ENCODE results near the gene NPAS3.
A peak's percentile ranks its signal among the peaks of the same experiment; 100 is the strongest.

NPAS3 gene

DNA sequence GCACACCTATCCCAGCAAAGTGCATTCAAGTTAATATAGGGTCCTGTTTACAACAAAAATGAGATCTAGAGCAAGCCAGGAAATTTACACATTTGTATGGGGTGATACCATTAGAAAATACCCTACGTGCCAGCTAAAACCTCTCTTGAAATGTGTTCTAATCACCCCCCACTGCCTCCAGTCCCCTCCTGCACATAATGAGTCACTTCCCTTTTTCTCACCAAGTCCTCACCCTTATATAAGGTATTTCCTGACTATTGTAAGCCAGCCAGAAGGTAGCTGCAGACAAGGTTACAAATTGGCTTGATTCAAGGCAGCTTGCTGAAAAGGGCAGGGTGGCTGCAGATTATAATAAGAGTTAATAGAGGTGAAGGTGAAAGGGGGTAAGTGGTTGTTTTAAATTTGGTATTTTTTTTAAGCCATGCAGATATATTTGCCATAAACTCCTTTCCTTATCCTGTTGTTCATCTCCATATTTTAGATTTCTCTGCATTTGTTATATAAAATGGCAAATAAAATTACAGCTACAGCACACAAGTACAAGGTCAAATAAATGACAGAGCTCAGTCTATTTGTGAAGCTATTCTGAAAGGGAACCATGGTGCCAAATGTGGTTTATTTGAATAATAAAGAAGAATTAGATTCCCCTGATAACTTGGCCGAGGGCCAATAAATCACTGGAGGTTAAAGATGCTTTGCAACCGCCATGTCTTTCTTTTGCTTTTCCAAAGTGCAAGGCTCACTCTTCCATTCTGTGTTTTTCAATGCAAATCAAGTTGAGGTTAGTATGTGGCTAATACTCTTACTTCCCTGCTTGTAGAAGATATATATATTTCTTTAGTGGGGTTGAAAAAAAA is 626.3 kb downstream of the NPAS3 start:
- Histone ChIP-seq H3K9ac (ENCODE audit: low read length in 2 of 2) (no peak overlapping the region), H3K27ac (ENCODE audit: low read length) (no peak overlapping the region), H3K4me3 (ENCODE audit: low read length in 2 of 2) (no peak overlapping the region), H3K4me1 (ENCODE audit: control insufficient read depth, insufficient read depth, low read length) (no peaks in the 10 kb centered on the region), H3K36me3 (ENCODE audit: control insufficient read depth in 2 of 2, insufficient read depth in 2 of 2, low read length in 2 of 2) (no peaks in the 10 kb centered on the region), H3K9me3 (ENCODE audit: control insufficient read depth in 2 of 2, low read length in 2 of 2) (no peaks in the 10 kb centered on the region), H3K27me3 (ENCODE audit: control insufficient read depth in 1 of 2, insufficient read depth in 2 of 2, low read length in 2 of 2) (no peaks in the 10 kb centered on the region)

DNA sequence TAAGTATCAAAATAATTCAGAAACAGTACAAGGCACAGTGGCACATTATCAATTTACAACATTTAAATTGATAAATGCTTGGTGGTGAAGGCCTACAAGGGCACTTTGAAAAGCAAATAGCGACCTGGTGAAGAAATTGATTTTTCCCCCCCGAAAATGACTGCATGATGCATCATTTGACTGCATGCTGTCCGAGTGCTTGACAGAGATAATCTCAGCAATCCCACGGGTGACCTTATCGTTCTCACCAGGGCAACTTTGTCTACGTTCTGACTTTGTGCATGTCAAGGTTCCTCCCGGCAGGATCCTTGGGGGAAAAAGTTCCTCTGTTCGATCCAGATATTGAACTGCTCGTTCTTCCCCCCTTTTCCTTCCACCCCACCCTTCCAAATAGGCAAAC is 627.4 kb downstream of the NPAS3 start:
- H3K9ac ChIP-seq (ENCODE audit: low read length in 2 of 2): no peak overlapping the region
- H3K27ac ChIP-seq (ENCODE audit: low read length): no peak overlapping the region
- H3K4me3 ChIP-seq (ENCODE audit: low read length in 2 of 2): no peak overlapping the region
- no peaks in the 10 kb centered on the region for H3K4me1 ChIP-seq (ENCODE audit: control insufficient read depth, insufficient read depth, low read length)
- no peaks in the 10 kb centered on the region for H3K9me3 ChIP-seq (ENCODE audit: control insufficient read depth in 2 of 2, low read length in 2 of 2)
- no peaks in the 10 kb centered on the region for H3K36me3 ChIP-seq (ENCODE audit: control insufficient read depth in 2 of 2, insufficient read depth in 2 of 2, low read length in 2 of 2)
- H3K27me3 ChIP-seq (ENCODE audit: control insufficient read depth in 1 of 2, insufficient read depth in 2 of 2, low read length in 2 of 2): no peaks in the 10 kb centered on the region

DNA sequence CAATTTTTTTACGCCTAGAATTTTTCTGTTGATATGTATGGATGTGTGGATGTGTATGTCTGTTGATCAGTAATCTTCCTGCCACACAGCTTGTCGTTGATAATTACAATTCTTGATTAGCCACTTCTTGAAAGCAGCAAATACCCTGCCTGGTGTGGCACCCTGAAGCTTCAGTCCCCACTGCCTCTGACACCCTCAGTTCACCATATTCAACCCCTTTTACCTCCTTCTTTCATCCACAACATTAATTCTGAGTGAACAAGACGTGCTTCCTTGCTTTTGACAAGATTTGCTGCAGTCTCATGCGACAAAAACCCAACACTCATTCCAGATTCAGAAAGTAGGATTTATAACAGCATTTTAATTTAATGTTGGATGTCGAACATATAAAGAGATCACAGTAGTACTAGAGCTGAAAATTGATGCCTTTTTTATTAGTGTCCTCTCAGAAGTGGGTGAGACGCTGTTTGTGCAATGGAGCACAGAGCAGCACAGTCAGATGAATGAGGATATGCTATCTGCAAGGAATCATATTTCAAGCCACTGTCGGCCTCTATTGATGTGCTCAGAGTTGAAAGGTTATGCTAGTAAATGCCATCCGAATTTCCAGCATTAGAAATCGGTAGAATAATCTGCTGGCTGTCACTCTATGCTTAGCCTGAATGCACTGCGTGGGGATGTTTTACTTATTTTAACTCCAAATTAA is 628.5 kb downstream of the NPAS3 start:
- no peaks in the 10 kb centered on the region for H3K36me3 ChIP-seq (ENCODE audit: control insufficient read depth in 2 of 2, insufficient read depth in 2 of 2, low read length in 2 of 2)
- H3K9ac ChIP-seq (ENCODE audit: low read length in 2 of 2): no peak overlapping the region
- H3K4me3 ChIP-seq (ENCODE audit: low read length in 2 of 2): no peak overlapping the region
- H3K4me1 ChIP-seq (ENCODE audit: control insufficient read depth, insufficient read depth, low read length): no peaks in the 10 kb centered on the region
- no peaks in the 10 kb centered on the region for H3K27me3 ChIP-seq (ENCODE audit: control insufficient read depth in 1 of 2, insufficient read depth in 2 of 2, low read length in 2 of 2)
- H3K9me3 ChIP-seq (ENCODE audit: control insufficient read depth in 2 of 2, low read length in 2 of 2): no peaks in the 10 kb centered on the region
- no peak overlapping the region for H3K27ac ChIP-seq (ENCODE audit: low read length)

DNA sequence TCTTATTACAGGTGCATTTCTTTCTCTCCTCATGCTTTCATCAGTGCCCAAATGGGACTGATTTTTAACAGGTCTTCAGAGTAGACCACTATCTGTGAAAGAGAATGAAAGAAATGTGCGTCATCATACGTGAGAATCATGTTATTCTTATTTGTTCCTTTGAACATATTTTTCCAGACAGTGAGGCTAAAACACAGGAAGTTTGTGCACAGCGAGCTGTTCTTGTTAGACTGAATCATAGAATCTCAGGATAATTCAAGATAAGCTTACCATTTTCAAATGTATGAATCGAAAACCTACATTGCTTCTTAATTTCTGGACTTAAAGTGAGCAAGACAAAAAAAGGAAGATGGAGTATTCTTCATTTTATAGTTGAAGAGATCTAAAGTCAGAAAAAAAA is 629.1 kb downstream of the NPAS3 start:
- Histone ChIP-seq H3K9me3 (ENCODE audit: control insufficient read depth in 2 of 2, low read length in 2 of 2) (no peaks in the 10 kb centered on the region), H3K36me3 (ENCODE audit: control insufficient read depth in 2 of 2, insufficient read depth in 2 of 2, low read length in 2 of 2) (no peaks in the 10 kb centered on the region), H3K27me3 (ENCODE audit: control insufficient read depth in 1 of 2, insufficient read depth in 2 of 2, low read length in 2 of 2) (no peaks in the 10 kb centered on the region), H3K27ac (ENCODE audit: low read length) (no peak overlapping the region), H3K4me1 (ENCODE audit: control insufficient read depth, insufficient read depth, low read length) (no peaks in the 10 kb centered on the region), H3K9ac (ENCODE audit: low read length in 2 of 2) (no peak overlapping the region), H3K4me3 (ENCODE audit: low read length in 2 of 2) (no peak overlapping the region)

DNA sequence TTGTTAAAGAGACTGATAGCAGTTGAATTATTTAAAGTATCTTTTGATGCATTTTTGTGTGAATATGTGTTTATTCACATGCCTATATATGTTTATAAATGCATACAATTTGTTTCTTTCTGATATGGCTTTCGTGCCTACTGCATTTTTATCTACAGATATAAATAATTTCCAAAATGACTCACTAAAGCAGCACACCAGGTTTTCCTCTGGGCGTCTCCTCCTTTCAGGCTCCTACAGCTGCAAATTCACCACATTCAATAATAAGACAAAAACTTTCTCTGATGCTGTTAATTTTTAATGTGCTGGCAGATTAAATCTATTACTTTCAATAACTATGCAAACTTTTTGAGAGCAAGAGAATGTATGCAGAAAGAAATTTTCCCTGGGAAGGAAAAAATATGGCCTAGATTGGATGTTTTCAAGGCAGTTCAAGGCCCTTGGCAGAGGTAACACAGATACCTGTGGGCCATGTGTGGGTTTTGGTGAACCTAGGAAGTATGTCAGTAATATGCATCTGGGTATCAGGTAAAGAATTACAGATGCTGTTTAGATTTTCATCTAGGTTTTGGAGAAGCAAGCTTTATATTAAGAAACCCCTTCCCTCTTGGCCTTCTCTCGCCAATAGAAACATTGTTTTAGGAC is 630.4 kb downstream of the NPAS3 start:
- no peak overlapping the region for H3K4me3 ChIP-seq (ENCODE audit: low read length in 2 of 2)
- no peaks in the 10 kb centered on the region for H3K4me1 ChIP-seq (ENCODE audit: control insufficient read depth, insufficient read depth, low read length)
- H3K27me3 ChIP-seq (ENCODE audit: control insufficient read depth in 1 of 2, insufficient read depth in 2 of 2, low read length in 2 of 2): no peaks in the 10 kb centered on the region
- no peak overlapping the region for H3K27ac ChIP-seq (ENCODE audit: low read length)
- H3K36me3 ChIP-seq (ENCODE audit: control insufficient read depth in 2 of 2, insufficient read depth in 2 of 2, low read length in 2 of 2): no peaks in the 10 kb centered on the region
- no peaks in the 10 kb centered on the region for H3K9me3 ChIP-seq (ENCODE audit: control insufficient read depth in 2 of 2, low read length in 2 of 2)
- H3K9ac ChIP-seq (ENCODE audit: low read length in 2 of 2): no peak overlapping the region

DNA sequence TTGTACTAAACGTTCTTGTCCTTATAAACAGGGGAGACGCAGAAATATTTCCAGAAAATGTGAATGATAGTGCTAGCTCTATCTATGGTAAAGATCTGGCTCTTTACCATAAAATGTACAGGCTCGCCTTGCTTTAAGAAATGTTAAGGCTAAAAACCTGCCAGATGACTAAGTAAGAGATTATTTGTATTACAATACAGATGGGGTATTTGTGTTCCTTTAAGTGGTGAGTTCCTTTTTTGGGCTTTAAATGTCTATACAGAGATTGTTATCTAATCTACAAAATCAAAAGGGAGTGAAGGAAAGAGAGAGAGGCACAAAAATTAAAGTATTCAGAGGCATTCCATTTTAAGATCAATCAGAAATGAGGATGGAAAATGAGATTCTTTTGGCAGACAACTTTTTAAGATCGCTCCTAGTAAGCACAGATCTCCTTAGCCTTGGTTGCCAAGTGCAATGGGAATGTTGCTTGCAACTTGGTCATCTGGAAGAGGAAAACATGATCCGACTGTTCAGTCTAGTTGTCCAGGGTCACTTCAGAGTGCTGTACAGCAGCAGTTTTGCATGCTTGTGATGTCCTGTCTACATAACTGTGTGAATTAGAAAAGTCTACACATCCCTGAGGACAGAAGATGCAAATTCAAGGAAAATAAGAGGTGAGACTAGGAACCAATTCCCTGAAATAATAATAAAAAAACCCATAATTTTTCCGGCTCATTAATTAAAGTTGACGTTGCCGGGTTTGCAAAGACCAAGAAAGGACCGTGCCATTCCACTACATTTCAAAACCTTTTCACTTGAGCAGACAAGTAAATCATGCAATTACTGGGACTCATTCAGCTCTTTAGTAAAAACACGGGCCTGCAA is 631.4 kb downstream of the NPAS3 start:
- Histone ChIP-seq H3K9ac (ENCODE audit: low read length in 2 of 2) (no peak overlapping the region), H3K36me3 (ENCODE audit: control insufficient read depth in 2 of 2, insufficient read depth in 2 of 2, low read length in 2 of 2) (no peaks in the 10 kb centered on the region), H3K4me3 (ENCODE audit: low read length in 2 of 2) (no peak overlapping the region), H3K9me3 (ENCODE audit: control insufficient read depth in 2 of 2, low read length in 2 of 2) (no peaks in the 10 kb centered on the region), H3K4me1 (ENCODE audit: control insufficient read depth, insufficient read depth, low read length) (no peaks in the 10 kb centered on the region), H3K27me3 (ENCODE audit: control insufficient read depth in 1 of 2, insufficient read depth in 2 of 2, low read length in 2 of 2) (no peaks in the 10 kb centered on the region), H3K27ac (ENCODE audit: low read length) (no peak overlapping the region)

DNA sequence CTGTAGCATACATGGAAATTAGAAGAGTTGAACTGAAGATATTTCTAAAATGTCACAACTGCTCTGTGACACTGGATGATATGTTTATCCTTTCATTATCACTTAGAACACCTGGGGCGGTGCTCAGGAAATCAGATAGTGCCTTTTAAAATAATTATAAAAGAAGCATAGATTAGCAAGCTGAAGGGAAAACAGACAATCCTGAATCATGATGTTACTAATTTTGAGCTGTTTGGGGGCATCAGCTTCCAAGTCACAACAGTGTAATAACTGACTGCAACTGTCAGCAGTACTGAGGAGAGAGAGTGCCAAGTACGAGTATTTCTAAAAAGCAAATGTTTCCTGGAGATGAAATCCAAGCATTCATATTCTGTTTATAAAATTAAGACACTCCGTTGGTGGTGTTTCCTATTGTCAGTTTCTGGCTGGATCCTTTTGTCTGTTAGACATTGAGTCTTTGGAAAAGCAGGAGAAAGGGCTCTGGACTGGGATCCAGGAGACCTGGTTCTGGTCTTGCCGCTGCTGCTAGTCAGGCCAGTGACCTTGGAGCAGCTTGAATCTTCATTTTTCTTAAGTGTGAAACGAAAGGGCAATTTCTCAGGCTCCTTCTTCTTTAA is 632.1 kb downstream of the NPAS3 start:
- H3K27ac ChIP-seq (ENCODE audit: low read length): no peak overlapping the region
- H3K27me3 ChIP-seq (ENCODE audit: control insufficient read depth in 1 of 2, insufficient read depth in 2 of 2, low read length in 2 of 2): no peaks in the 10 kb centered on the region
- no peaks in the 10 kb centered on the region for H3K4me1 ChIP-seq (ENCODE audit: control insufficient read depth, insufficient read depth, low read length)
- peak overlapping the region; percentile 5 to 41 for H3K4me3 ChIP-seq (ENCODE audit: low read length in 2 of 2)
- no peaks in the 10 kb centered on the region for H3K9me3 ChIP-seq (ENCODE audit: control insufficient read depth in 2 of 2, low read length in 2 of 2)
- no peak overlapping the region for H3K9ac ChIP-seq (ENCODE audit: low read length in 2 of 2)
- no peaks in the 10 kb centered on the region for H3K36me3 ChIP-seq (ENCODE audit: control insufficient read depth in 2 of 2, insufficient read depth in 2 of 2, low read length in 2 of 2)

DNA sequence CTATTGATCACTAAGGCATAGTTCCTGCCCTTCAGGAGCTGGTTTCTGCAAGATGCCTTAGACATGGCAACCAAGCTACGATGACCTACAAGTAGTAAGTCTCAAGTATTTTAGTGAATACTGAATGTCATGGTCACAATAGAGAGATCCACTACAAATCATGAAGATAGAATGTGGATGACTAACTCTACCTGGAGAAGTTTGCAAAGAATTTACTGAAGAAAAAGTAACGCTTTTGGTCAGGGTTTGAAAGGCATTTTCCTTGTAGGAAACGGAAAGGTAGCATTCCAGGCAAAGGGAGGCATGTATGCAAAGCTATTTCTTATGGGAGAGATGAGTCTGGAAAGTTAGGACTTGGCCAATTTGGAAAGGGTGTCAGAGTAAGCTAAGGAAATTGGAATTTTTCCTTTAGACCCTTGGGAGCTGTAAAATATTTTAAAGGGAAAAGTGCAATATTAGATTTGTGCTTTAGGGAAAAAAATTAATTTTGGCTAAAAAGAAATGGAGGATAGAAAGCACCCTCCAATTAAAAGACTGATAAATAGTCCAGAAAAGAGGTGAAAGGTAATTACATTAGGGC is 634.7 kb downstream of the NPAS3 start:
- Histone ChIP-seq H3K36me3 (ENCODE audit: control insufficient read depth in 2 of 2, insufficient read depth in 2 of 2, low read length in 2 of 2) (no peaks in the 10 kb centered on the region), H3K9me3 (ENCODE audit: control insufficient read depth in 2 of 2, low read length in 2 of 2) (no peaks in the 10 kb centered on the region), H3K27me3 (ENCODE audit: control insufficient read depth in 1 of 2, insufficient read depth in 2 of 2, low read length in 2 of 2) (no peaks in the 10 kb centered on the region), H3K4me3 (ENCODE audit: low read length in 2 of 2) (no peak overlapping the region), H3K27ac (ENCODE audit: low read length) (no peak overlapping the region), H3K4me1 (ENCODE audit: control insufficient read depth, insufficient read depth, low read length) (no peaks in the 10 kb centered on the region), H3K9ac (ENCODE audit: low read length in 2 of 2) (no peak overlapping the region)

DNA sequence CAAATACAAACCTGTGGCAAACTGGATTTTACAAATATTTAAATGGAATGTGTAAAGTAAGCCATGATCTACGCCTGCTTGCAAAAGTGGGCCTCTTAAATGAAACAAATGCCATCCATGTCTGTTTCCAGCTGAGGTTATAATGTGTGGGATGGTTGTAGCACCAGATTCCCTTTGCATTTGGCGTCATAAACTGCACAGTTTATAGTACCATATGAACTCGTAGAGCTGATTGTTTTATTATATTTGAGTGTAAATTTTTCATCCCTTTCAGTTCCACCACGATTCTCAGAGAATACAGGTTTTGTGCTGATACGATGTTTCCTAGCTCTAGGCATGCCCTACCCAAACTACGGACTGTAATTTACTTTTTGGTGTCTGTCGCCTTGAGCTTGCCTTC is 637.3 kb downstream of the NPAS3 start:
- no peak overlapping the region for H3K4me3 ChIP-seq (ENCODE audit: low read length in 2 of 2)
- H3K4me1 ChIP-seq (ENCODE audit: control insufficient read depth, insufficient read depth, low read length): no peaks in the 10 kb centered on the region
- H3K27ac ChIP-seq (ENCODE audit: low read length): no peak overlapping the region
- H3K9me3 ChIP-seq (ENCODE audit: control insufficient read depth in 2 of 2, low read length in 2 of 2): no peaks in the 10 kb centered on the region
- H3K27me3 ChIP-seq (ENCODE audit: control insufficient read depth in 1 of 2, insufficient read depth in 2 of 2, low read length in 2 of 2): no peaks in the 10 kb centered on the region
- H3K36me3 ChIP-seq (ENCODE audit: control insufficient read depth in 2 of 2, insufficient read depth in 2 of 2, low read length in 2 of 2): no peaks in the 10 kb centered on the region
- no peak overlapping the region for H3K9ac ChIP-seq (ENCODE audit: low read length in 2 of 2)
